GM12875 (cell line): ENCODE measurements around the gene PTPRF.

Experiments
- H3K4me3 ChIP-seq: one replicate; pipeline ENCODE4 v1.5.1; 2011; ENCODE audit warnings: low read depth, low read length, control low read depth
- CTCF ChIP-seq: IDR thresholded peaks from 2 replicates; pipeline ENCODE4 v1.5.1; 2011; ENCODE audit warnings: low read depth, mild to moderate bottlenecking, control low read depth, inconsistent platforms, low read length, moderate library complexity, borderline replicate concordance; ENCODE audit not compliant: insufficient read depth

Gene PTPRF

GRCh38 chr1:43542527-43543458 lies 12.1 kb downstream of the PTPRF start:
- no peak for TF ChIP-seq CTCF
- no peak overlapping the region for H3K4me3 ChIP-seq

- H3K4me3 ChIP-seq = no peak overlapping the region
- no peak for TF ChIP-seq CTCF
Measured at GRCh38 chr1:43543567-43543966, 12.9 kb downstream of the PTPRF start.

- H3K4me3 ChIP-seq = no peak overlapping the region
- TF ChIP-seq CTCF = no peak
Measured at GRCh38 chr1:43545339-43545694, 14.6 kb downstream of the PTPRF start.

GRCh38 chr1:43545695-43546387 lies 15.2 kb downstream of the PTPRF start:
- H3K4me3 ChIP-seq = no peak overlapping the region

GRCh38 chr1:43546388-43547100 lies 15.9 kb downstream of the PTPRF start:
- TF ChIP-seq CTCF = no peak
- H3K4me3 ChIP-seq = no peak overlapping the region

More at GRCh38 chr1:43545695-43546387, 15.2 kb downstream of the PTPRF start:
- TF ChIP-seq CTCF = no peak

- H3K4me3 ChIP-seq = no peak overlapping the region
- TF ChIP-seq CTCF = no peak
Measured at GRCh38 chr1:43547538-43548072, 16.9 kb downstream of the PTPRF start.
